Measurements from ENCODE around the gene POU2F3. TPM values are rescaled to one million over a fixed set of nuclear protein-coding genes. Genes with fewer than 3 reads are reported as not detected.

POU2F3 gene
- total RNA-seq, 2 donors from 2014 or later, result 0.77 to 1.5 TPM

DNA sequence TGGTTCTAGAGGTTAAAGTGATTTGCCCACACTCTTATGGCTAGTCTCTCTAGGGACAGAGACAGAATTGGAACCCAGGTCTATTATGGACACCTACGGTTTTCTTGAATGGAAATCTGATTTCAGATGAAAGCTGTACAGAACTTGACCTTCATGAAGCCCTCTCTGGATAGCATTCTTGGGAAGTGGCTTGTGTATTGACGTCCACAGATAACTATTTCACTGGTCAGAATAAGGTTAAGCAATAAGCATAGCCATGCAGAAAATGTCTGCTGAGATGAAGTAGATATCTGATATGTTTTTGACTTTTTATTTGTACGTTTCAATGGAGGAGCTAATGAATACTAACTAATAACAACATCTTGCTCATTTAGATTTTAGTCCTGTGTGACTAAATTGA lies 86.3 kb downstream of the POU2F3 start:
- Histone ChIP-seq H3K27ac (no peak overlapping the region), H3K4me3 (no peak overlapping the region), H3K27me3 (peaks cover 4% of the 10 kb centered on the region)

GRCh38 chr11:120326845-120327281 lies 86.9 kb downstream of the POU2F3 start:
- peaks cover 4% of the 10 kb centered on the region for H3K27me3 ChIP-seq
- intact Hi-C loops (cut with DNase I), result no loop called here
- H3K4me3 ChIP-seq, result no peak overlapping the region
- H3K9ac ChIP-seq (ENCODE audit: low read depth in 2 of 2, low read length in 2 of 2), result no peak overlapping the region
- H3K27ac ChIP-seq, result no peak overlapping the region
- H3K9me3 ChIP-seq, result no peaks in the 10 kb centered on the region
- TF ChIP-seq, protein P1, sequence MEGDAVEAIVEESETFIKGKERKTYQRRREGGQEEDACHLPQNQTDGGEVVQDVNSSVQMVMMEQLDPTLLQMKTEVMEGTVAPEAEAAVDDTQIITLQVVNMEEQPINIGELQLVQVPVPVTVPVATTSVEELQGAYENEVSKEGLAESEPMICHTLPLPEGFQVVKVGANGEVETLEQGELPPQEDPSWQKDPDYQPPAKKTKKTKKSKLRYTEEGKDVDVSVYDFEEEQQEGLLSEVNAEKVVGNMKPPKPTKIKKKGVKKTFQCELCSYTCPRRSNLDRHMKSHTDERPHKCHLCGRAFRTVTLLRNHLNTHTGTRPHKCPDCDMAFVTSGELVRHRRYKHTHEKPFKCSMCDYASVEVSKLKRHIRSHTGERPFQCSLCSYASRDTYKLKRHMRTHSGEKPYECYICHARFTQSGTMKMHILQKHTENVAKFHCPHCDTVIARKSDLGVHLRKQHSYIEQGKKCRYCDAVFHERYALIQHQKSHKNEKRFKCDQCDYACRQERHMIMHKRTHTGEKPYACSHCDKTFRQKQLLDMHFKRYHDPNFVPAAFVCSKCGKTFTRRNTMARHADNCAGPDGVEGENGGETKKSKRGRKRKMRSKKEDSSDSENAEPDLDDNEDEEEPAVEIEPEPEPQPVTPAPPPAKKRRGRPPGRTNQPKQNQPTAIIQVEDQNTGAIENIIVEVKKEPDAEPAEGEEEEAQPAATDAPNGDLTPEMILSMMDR (IDR thresholded peaks at IDR 0.05), result no peak
- H3K36me3 ChIP-seq, result no peaks in the 10 kb centered on the region
- no peaks in the 10 kb centered on the region for H3K4me1 ChIP-seq
- DNase-seq, result no peak

More for the DNA sequence above, 86.3 kb downstream of the POU2F3 start:
- intact Hi-C loops (cut with DNase I), result no loop called here
- TF ChIP-seq, protein P1 (IDR thresholded peaks at IDR 0.05), result no peak
- Histone ChIP-seq H3K9ac (ENCODE audit: low read depth in 2 of 2, low read length in 2 of 2) (no peak overlapping the region), H3K36me3 (no peaks in the 10 kb centered on the region), H3K9me3 (no peaks in the 10 kb centered on the region), H3K4me1 (no peaks in the 10 kb centered on the region)
- no peak for DNase-seq

GRCh38 chr11:120327311-120327710 lies 87.4 kb downstream of the POU2F3 start:
- H3K9ac ChIP-seq (ENCODE audit: low read depth in 2 of 2, low read length in 2 of 2), result no peak overlapping the region
- H3K9me3 ChIP-seq, result no peaks in the 10 kb centered on the region
- peaks cover 4% of the 10 kb centered on the region for H3K27me3 ChIP-seq
- no peaks in the 10 kb centered on the region for H3K36me3 ChIP-seq
- TF ChIP-seq, protein P1 (IDR thresholded peaks at IDR 0.05), result no peak
- H3K27ac ChIP-seq, result no peak overlapping the region
- no peak for DNase-seq
- H3K4me3 ChIP-seq, result no peak overlapping the region
- intact Hi-C loops (cut with DNase I), result no loop called here
- no peaks in the 10 kb centered on the region for H3K4me1 ChIP-seq

GRCh38 chr11:120329556-120329955 lies 89.6 kb downstream of the POU2F3 start:
- Histone ChIP-seq H3K27ac (no peak overlapping the region), H3K4me3 (no peak overlapping the region), H3K27me3 (peaks cover 4% of the 10 kb centered on the region), H3K9ac (ENCODE audit: low read depth in 2 of 2, low read length in 2 of 2) (no peak overlapping the region), H3K36me3 (no peaks in the 10 kb centered on the region), H3K9me3 (no peaks in the 10 kb centered on the region), H3K4me1 (no peaks in the 10 kb centered on the region)
- TF ChIP-seq, protein P1 (IDR thresholded peaks at IDR 0.05), result no peak
- DNase-seq, result no peak
- intact Hi-C loops (cut with DNase I), result no loop called here

DNA sequence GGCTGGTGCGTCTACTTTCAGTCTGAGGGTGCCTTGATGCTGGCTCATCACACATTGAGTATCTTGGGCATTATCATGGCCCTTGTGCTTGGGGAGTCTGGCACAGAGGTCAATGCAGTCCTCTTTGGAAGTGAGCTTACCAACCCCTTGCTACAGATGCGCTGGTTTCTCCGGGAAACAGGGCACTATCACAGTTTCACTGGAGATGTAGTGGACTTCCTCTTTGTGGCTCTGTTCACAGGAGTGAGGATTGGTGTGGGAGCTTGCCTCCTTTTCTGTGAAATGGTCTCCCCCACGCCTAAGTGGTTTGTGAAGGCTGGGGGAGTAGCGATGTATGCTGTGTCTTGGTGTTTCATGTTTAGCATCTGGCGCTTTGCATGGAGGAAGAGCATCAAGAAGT lies 90.1 kb downstream of the POU2F3 start:
- intact Hi-C loops (cut with DNase I), result loop anchor here (10.0 kb wide), 2 partner anchors 105 to 355 kb away; no protein-coding TSS in a partner anchor
- no peaks in the 10 kb centered on the region for H3K36me3 ChIP-seq

More for the DNA sequence above, 90.1 kb downstream of the POU2F3 start:
- Histone ChIP-seq H3K4me1 (no peaks in the 10 kb centered on the region), H3K9ac (ENCODE audit: low read depth in 2 of 2, low read length in 2 of 2) (no peak overlapping the region), H3K27ac (no peak overlapping the region), H3K9me3 (no peaks in the 10 kb centered on the region), H3K27me3 (peaks cover 3% of the 10 kb centered on the region), H3K4me3 (no peak overlapping the region)
- TF ChIP-seq, protein P1 (IDR thresholded peaks at IDR 0.05), result no peak
- no peak for DNase-seq
